Glutamatergic neuron (in vitro differentiated cells): Measurements from ENCODE around the gene CKS2. TPM values are rescaled to one million over a fixed set of nuclear protein-coding genes. Genes with fewer than 3 reads are reported as not detected.
"Not testable (repeated sequence)": the region's sequence is repeated elsewhere in the genome, so short reads cannot be mapped to it uniquely, and the experiment has no call there.

Source experiments
- DNase-seq: peaks from one replicate; pipeline ENCODE4 v3.0.0; 2022
- H3K27ac Mint-ChIP-seq: one replicate; pipeline ENCODE4 v1.8.0; 2020; ENCODE audit warnings: mild to moderate bottlenecking, mixed read lengths, inconsistent platforms; ENCODE audit not compliant: unreplicated experiment
- H3K27me3 Mint-ChIP-seq: one replicate; pipeline ENCODE4 v1.8.0; 2020; ENCODE audit warnings: mild to moderate bottlenecking, moderate library complexity, mixed read lengths, inconsistent platforms; ENCODE audit not compliant: unreplicated experiment
- H3K36me3 Mint-ChIP-seq: one replicate; pipeline ENCODE4 v1.8.0; 2020; ENCODE audit warnings: mild to moderate bottlenecking, mixed read lengths, inconsistent platforms; ENCODE audit not compliant: unreplicated experiment
- H3K4me1 Mint-ChIP-seq: one replicate; pipeline ENCODE4 v1.8.0; 2020; ENCODE audit warnings: mild to moderate bottlenecking, low read depth, mixed read lengths, inconsistent platforms; ENCODE audit not compliant: unreplicated experiment
- H3K4me3 Mint-ChIP-seq: one replicate; pipeline ENCODE4 v1.8.0; 2020; ENCODE audit warnings: mild to moderate bottlenecking, mixed read lengths, inconsistent platforms; ENCODE audit not compliant: unreplicated experiment
- H3K9me3 Mint-ChIP-seq: one replicate; pipeline ENCODE4 v1.8.0; 2020; ENCODE audit warnings: mild to moderate bottlenecking, moderate library complexity, mixed read lengths, inconsistent platforms; ENCODE audit not compliant: unreplicated experiment
- total RNA-seq: library from RNA; stranded (reverse); fragmentation: NEBNext Ultra II Directional; extraction: Animal tissue kit (Norgen Biotek cat#: 25700); gene quantifications from one replicate; pipeline ENCODE4 v1.2.1, GENCODE V29; 2021; ENCODE audit not compliant: unreplicated experiment
- TF ChIP-seq, protein P1 (sequence below): fragments of 200-600 bp; sonication (generic); IDR thresholded peaks from one replicate; pipeline ENCODE4 v1.5.0; 2021; ENCODE audit not compliant: partially characterized antibody, unreplicated experiment

CKS2 gene
- total RNA-seq, 1 donor from 2014 or later: 48.7 TPM

GRCh38 chr9:89284076-89284475, 26.9 kb upstream of the CKS2 start:
- TF ChIP-seq, protein P1, sequence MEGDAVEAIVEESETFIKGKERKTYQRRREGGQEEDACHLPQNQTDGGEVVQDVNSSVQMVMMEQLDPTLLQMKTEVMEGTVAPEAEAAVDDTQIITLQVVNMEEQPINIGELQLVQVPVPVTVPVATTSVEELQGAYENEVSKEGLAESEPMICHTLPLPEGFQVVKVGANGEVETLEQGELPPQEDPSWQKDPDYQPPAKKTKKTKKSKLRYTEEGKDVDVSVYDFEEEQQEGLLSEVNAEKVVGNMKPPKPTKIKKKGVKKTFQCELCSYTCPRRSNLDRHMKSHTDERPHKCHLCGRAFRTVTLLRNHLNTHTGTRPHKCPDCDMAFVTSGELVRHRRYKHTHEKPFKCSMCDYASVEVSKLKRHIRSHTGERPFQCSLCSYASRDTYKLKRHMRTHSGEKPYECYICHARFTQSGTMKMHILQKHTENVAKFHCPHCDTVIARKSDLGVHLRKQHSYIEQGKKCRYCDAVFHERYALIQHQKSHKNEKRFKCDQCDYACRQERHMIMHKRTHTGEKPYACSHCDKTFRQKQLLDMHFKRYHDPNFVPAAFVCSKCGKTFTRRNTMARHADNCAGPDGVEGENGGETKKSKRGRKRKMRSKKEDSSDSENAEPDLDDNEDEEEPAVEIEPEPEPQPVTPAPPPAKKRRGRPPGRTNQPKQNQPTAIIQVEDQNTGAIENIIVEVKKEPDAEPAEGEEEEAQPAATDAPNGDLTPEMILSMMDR: no peak
- Mint-ChIP-seq H3K27me3 (no peaks in the 10 kb centered on the region), H3K36me3 (peaks cover 5% of the 10 kb centered on the region), H3K27ac (no peak overlapping the region), H3K9me3 (peaks cover 3% of the 10 kb centered on the region), H3K4me1 (no peaks in the 10 kb centered on the region), H3K4me3 (no peak overlapping the region)
- DNase-seq: no peak

DNA sequence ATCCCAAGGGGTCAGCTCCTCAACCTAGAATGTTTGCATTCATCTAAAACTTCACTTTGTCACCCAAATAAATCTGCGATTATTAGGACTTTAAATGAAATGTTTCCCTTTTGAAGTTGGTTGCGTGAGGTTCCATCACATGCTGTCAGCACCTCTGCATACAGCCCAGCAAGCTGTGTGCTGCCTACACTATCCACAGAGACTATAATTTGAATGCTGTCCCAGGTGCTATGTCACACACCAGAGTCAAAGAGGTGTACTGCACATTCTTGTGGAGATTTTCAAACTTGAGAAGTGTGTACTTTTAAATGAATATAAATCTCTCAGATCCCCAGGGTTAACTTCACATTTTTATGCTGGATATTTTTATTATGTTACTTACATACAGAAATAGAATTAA, 19.3 kb upstream of the CKS2 start:
- TF ChIP-seq, protein P1: no peak
- H3K4me1 Mint-ChIP-seq: no peaks in the 10 kb centered on the region
- H3K36me3 Mint-ChIP-seq: no peaks in the 10 kb centered on the region
- peaks cover 3% of the 10 kb centered on the region for H3K9me3 Mint-ChIP-seq
- H3K4me3 Mint-ChIP-seq: no peak overlapping the region
- H3K27me3 Mint-ChIP-seq: no peaks in the 10 kb centered on the region
- DNase-seq: no peak
- no peak overlapping the region for H3K27ac Mint-ChIP-seq

GRCh38 chr9:89293014-89293413, 18.0 kb upstream of the CKS2 start:
- H3K27ac Mint-ChIP-seq: no peak overlapping the region
- no peak overlapping the region for H3K4me3 Mint-ChIP-seq
- H3K4me1 Mint-ChIP-seq: no peaks in the 10 kb centered on the region
- no peak for DNase-seq
- no peaks in the 10 kb centered on the region for H3K27me3 Mint-ChIP-seq
- TF ChIP-seq, protein P1: no peak
- peaks cover 2% of the 10 kb centered on the region for H3K9me3 Mint-ChIP-seq
- no peaks in the 10 kb centered on the region for H3K36me3 Mint-ChIP-seq

- no peak overlapping the region for H3K27ac Mint-ChIP-seq
- H3K9me3 Mint-ChIP-seq: peaks cover 2% of the 10 kb centered on the region
- TF ChIP-seq, protein P1: no peak
- H3K27me3 Mint-ChIP-seq: no peaks in the 10 kb centered on the region
- no peak for DNase-seq
- no peaks in the 10 kb centered on the region for H3K4me1 Mint-ChIP-seq
- no peak overlapping the region for H3K4me3 Mint-ChIP-seq
- no peaks in the 10 kb centered on the region for H3K36me3 Mint-ChIP-seq
Observed at GRCh38 chr9:89295400-89295799, 15.6 kb upstream of the CKS2 start.

- H3K36me3 Mint-ChIP-seq, H3K27ac Mint-ChIP-seq, H3K9me3 Mint-ChIP-seq, H3K4me3 Mint-ChIP-seq, H3K27me3 Mint-ChIP-seq, H3K4me1 Mint-ChIP-seq, DNase-seq: not testable (repeated sequence)
Observed at GRCh38 chr9:89301996-89302395, 9.0 kb upstream of the CKS2 start.
